Thyroid gland (tissue), 4 donors: Measurements from ENCODE around the gene ITGB1.

Source experiments
- CTCF ChIP-seq, 6 experiments: fragments of 200-600 bp in 3 of 6; fragments of 450-650 bp in 3 of 6; sonication (generic) in 3 of 6; IDR thresholded peaks; one replicate each; pipeline ENCODE4 v1.5.1; 2016 to 2019; ENCODE audit warnings: antibody characterized with exemption in 6 of 6, mild to moderate bottlenecking in 2 of 6, inconsistent platforms in 1 of 6, moderate library complexity in 1 of 6
- POLR2A ChIP-seq, 2 donors: fragments of 450-650 bp; IDR thresholded peaks; one replicate each; pipeline ENCODE4 v1.6.1; 2017; ENCODE audit warnings: antibody characterized with exemption in 2 of 2, mild to moderate bottlenecking in 2 of 2, moderate library complexity in 1 of 2

- TF ChIP-seq CTCF (IDR thresholded peaks at IDR 0.05) (no peak), POLR2A (IDR thresholded peaks at IDR 0.05) (no peak)
Measured at GRCh38 chr10:32929634-32930033, 28.4 kb downstream of the ITGB1 start.
